GM18499 (cell line): Measurements from ENCODE around the gene ALKAL2.

Experiments used
- ATAC-seq: cut with Tn5 transposase; IDR thresholded peaks from one replicate; pipeline ENCODE4 v1.9.1; 2021; ENCODE audit warnings: moderate number of reproducible peaks; ENCODE audit not compliant: insufficient read depth, unreplicated experiment

The ALKAL2 gene

DNA sequence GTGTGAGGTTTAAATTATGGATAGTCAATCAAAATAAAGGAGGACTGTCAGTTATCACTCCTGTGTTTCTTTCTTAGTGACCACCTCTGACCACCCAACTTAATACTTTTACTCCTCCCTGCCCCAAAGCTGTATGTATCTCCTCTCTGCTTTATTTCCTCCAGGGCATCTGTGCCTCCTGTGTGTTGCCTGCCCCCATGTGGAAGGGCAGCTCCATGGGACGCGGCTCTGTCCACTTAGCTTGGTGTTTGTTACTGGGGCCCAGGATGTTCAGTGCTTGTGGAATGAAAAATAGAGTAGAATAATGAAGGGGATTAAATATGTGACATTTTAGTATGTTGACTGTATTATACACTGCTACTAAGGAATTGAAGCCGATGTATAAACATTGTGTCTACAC lies 13.4 kb downstream of the ALKAL2 start:
- no peak for ATAC-seq

GRCh38 chr2:273333-273732 lies 14.6 kb downstream of the ALKAL2 start:
- ATAC-seq, result no peak

GRCh38 chr2:271917-272316 lies 16.0 kb downstream of the ALKAL2 start:
- no peak for ATAC-seq

DNA sequence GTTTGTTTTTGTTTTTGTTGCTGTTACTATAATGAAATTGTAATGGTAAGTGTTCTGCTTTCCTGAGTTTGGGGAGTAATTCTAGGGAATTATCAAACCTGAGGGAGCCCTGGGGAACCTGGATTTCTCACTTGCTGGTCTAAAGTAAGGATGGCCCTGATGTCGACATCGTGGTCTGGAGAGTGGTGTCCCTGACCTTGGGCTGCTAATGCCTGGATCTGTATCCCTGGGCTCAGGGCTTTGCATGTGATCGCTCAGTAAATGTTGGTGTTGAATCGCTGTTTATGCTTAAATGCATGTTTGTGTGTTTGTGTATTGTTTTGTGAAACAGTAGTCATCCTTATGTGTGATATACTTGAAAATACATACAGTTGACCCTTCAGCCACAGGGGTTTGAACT lies 17.0 kb downstream of the ALKAL2 start:
- no peak for ATAC-seq

DNA sequence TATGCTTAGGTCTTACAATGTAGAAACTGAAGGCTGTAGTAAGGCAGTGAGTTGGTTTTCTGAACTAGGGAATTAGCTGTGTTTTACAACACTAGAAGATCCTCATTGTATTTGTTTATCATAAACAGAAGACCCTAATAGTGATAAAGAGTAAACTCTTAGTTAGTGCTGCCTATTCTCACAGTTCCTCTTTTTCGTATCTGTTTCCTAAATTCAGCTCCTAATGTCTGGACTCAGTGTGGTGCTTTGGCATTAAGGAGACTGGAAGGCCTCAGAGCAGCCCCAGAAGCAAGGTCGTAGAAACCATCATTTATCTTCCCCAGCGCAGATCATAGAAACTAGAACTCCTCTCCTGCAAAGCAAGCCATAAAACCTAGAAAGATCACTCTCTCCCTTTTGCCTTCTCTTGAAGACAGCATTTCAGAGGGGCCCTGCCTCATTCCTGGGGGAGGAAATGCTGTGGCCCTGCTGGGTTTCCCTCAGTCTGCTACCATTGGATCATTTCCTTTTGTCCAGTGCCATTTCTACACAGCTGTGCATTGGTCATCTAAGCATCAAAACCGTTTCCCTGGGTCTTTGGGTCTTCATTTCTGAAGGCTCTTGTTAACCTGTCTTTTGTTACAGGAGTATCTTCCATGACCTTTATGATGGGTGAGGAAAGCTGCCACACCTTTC lies 18.4 kb downstream of the ALKAL2 start:
- ATAC-seq, result no peak

GRCh38 chr2:268323-268722 lies 19.6 kb downstream of the ALKAL2 start:
- no peak for ATAC-seq

DNA sequence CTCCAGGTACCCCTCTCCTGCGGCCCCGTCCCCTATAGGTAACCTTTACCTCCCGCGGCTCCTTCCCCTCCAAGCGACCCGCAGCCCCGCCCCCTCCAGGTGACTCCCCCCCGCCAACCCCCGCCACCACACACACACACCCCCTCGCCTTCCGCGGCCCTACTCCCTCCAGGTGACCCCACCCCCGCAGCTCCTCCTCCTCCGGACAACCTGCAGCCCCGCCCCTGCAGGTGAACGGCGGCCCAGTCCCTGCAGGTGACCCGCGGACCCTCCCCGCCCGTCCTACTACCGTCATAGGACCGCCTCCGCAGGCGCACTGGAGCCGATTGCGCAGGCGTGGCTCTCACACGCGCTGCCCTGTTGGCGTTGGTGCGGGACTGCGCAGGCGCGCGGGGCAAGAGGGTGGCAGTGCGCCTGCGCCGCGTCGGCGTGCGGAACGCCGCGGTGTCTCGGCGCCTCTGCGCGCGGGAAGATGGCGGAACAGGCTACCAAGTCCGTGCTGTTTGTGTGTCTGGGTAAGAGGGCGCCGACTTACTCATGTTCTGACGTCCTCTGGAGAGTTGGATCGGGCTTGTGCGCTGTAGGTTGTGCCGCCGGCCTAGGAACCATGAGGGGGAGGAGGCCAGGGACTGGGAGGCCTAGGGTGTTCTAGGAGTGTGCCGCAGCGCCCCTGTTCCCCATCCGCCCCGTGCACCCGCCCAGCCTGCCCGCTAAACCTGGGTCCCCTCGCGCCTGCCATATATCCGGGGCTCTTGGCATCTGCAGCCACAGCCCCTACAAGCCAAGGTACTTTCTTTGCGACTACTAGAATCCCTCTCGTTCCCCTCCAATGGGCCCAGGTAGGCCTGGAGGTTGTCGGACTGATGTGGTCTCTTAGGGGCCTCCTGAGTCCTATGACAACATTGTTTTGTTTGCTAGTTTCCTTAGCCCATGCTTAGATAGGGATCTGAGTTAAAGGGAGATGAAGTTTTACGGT lies 23.1 kb downstream of the ALKAL2 start, which contains the start of gene ACP1:
Gene ACP1, plus strand, starts transcription at position 455 of the 976 bp plus-strand sequence. Its CDS starts 18 bp downstream, at position 473.
- ATAC-seq, result peak; percentile 56

DNA sequence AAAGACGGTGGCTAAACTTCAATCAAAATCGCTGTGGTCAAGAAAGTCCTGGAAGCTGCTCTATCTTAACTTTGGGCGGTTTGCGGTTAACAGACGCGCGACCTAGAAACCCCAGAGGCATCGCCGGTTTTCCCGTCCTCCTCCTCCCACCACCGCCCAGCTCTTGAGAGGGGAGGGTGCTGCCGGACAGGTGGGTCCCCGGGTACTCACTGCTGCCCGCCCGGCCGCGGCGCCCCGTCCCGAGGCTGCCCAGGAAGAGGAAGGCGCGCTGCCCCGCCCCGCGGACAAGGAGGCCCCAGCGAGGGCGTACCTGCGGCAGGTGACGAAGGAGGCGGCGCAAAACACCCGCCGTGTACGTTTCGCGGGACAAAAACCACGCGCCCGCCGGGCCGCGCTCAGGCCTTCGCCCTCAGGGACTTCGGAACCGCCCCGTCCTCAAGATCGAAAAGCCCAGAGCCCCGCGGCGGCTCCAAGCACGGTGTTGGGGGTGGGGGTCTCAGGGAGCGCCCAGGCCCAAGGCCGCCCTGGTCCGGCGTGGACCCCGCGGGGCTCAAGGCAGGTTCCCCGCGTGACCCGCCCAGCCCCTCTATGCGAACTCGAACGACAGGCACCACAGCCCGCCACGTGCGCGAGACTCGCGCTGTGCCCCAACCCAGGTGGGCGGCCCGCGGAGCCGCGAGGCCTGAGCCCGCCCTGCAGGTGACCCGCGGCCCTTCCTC lies 24.0 kb downstream of the ALKAL2 start, which contains the start of gene SH3YL1:
Gene SH3YL1, minus strand, starts transcription at position 259 of the 719 bp plus-strand sequence. Its CDS starts 48 bp downstream, at position 211.
- ATAC-seq, result no peak

DNA sequence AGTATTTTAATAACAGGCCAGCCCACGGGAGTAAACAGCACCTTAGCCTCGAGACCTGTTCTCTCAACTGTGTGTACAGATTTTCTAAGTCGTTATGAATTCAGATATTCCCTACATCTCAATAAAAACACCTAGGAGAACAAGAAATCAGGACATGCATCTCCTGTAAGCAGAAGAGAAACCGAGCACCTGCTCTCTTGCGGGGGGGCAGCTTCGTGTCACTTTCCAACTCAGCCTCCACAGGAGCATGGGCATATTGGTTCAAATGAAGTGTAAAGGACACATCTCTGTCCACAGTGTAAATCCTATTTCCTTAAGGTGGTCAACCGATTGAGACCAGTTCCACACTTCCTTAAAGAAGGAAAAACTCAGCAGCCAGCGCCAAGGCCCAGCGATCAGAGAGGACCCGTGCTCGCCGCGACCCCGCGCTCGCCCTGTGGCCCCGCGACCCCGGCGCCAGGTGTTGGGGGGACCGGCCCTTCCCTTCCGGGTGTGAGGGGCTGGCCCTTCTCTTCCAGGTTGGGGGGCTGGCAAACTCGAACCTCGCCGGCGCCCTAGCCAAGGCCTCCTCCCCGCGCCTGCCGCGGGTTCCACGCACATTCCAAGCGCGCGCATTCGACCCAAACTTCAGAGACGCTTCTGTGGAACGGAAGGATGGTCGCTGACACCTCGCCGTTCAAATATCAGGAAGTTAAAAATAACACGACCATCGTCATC lies 24.7 kb downstream of the ALKAL2 start:
- ATAC-seq, result no peak

- no peak for ATAC-seq
These were observed 25.8 kb downstream of the ALKAL2 start for GRCh38 chr2:262117-262516.

- no peak for ATAC-seq
These were observed 27.3 kb downstream of the ALKAL2 start for GRCh38 chr2:260507-261161.

DNA sequence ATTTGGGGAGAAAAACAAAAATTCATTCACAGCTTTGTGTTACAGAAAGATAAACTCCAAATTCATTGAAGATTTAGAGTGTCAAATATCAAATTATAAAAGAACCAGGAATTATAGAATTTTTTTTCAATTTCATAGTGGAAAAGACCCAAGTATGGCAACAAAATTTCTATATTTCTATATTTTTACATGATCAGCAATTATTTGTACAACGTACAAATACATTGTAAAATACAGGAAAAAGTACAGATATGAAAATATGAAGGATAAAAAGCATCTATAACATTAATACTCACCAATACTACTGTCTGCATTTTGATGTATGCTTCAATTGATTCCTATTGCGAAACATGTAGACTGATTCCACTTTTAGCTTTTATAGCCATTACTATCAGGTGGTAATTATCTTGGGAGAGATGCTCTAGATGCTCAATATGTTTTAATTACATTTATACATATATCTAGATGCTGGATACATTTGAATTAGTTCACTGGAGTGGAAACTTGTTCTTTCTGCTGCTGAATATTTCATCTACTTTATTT lies 28.0 kb downstream of the ALKAL2 start:
- ATAC-seq, result no peak

DNA sequence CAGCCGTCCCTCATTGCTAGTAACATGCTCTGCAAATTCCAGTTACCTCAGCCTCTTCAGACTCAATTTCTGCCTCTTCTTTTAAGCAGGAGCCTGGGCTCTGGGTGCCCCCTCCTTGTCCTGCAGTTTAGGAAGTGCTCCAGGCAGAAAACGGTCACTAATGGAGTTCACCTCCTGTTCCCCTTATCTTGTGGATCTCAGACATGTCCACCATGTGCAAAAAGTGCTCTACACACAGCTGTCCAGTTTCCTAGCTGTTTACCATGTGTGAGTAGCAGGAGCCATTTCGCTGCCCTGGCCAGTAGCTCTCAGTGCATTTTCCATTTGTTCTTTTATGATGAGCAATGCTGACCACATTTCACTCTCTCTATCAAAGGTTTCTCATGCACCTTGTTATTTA lies 29.0 kb downstream of the ALKAL2 start:
- no peak for ATAC-seq

DNA sequence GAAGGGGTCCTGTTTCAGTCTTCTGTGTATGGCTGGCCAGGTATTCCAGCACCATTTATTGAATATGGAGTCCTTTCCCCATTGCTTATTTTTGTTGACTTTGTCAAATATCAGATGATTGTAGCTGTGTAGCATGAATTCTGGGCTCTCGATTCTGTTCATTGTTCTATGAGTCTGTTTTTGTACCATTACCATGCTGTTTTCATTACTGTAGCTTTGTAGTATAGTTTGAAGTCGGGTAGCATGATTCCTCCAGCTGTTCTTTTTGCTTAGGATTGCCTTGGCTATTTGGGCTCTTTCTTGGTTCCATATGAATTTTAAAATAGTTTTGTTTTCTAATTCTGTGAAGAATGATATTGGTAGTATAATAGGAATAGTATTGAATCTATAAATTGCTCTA lies 30.0 kb downstream of the ALKAL2 start:
- no peak for ATAC-seq

DNA sequence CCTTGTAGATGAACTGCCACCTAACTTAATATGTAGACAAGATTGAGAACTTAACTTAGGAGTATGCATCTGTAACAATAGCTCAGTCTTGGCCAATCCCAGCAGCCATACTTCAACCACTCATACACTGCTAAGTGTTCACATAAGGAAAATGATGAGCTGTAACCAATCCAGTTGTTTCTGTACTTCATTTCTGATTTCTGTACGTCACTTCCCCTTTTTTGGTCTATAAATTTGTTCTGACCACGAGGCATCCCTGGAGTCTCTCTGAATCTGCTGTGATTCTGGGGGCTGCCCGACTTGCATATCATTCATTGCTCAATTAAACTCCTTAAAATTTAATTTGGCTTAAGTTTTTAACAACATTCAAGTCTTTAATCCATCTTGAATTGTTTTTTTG lies 30.5 kb downstream of the ALKAL2 start:
- no peak for ATAC-seq

- no peak for ATAC-seq
These were observed 31.8 kb downstream of the ALKAL2 start for GRCh38 chr2:256094-256493.

GRCh38 chr2:255195-255594 lies 32.7 kb downstream of the ALKAL2 start:
- ATAC-seq, result no peak

DNA sequence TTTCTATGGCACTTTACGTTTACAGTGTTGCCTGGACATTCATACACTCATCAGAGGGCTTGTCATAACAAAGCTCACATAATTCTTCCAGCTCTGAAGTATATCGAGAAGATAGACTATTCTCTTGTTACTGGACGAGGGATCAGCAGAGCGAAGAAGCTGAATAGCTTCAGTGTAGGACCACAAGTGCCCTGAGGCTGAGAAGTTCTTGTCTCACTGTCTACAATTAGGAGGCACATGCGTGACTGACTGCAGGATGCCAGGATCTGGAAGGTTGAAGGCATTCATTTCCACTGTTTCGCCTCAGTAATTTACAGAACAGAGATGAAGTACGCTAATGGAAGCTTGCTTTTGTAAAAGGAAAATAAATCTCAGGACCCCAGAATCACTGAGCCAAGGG lies 33.6 kb downstream of the ALKAL2 start:
- ATAC-seq, result no peak

- no peak for ATAC-seq
These were observed 34.7 kb downstream of the ALKAL2 start for GRCh38 chr2:253202-253638.
